Astrocyte (in vitro differentiated cells and primary cell): Measurements from ENCODE around the gene C5orf63.

ENCODE experiments used
- CTCF ChIP-seq: IDR thresholded peaks from 2 replicates; pipeline ENCODE4 v1.5.1; 2011; ENCODE audit warnings: low read depth, mild to moderate bottlenecking, inconsistent platforms, low read length, moderate library complexity; ENCODE audit not compliant: insufficient read depth
- EZH2 ChIP-seq: IDR thresholded peaks from 2 replicates; pipeline ENCODE4 v1.6.1; 2012; ENCODE audit warnings: mild to moderate bottlenecking, low read length, inconsistent platforms; ENCODE audit not compliant: insufficient read depth

GRCh38 chr5:127083711-127084110, 10.4 kb upstream of the C5orf63 start:
- TF ChIP-seq CTCF (no peak), EZH2 (no peak)
